ENCODE results near the gene PLXNA2.

PLXNA2 gene

DNA sequence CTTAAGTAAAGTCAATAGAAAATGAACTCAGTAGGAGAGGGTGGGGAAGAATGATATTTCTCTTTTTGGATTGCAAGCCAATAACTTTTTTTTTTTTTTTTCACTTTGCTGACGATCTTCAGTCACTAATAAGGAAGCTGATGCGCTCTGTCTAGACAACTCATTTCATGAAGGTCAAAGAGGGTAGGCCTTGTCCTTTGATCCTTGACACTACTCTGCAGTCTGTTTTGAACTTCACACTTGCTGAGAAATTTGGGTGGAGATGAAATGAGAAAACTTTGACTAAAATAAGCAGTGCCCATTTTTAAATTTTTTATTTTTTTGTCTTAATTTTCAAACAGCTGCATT, 20.9 kb upstream of the PLXNA2 start:
- DNase-seq (ENCODE audit: low read depth in 2 of 2) = no peak

DNA sequence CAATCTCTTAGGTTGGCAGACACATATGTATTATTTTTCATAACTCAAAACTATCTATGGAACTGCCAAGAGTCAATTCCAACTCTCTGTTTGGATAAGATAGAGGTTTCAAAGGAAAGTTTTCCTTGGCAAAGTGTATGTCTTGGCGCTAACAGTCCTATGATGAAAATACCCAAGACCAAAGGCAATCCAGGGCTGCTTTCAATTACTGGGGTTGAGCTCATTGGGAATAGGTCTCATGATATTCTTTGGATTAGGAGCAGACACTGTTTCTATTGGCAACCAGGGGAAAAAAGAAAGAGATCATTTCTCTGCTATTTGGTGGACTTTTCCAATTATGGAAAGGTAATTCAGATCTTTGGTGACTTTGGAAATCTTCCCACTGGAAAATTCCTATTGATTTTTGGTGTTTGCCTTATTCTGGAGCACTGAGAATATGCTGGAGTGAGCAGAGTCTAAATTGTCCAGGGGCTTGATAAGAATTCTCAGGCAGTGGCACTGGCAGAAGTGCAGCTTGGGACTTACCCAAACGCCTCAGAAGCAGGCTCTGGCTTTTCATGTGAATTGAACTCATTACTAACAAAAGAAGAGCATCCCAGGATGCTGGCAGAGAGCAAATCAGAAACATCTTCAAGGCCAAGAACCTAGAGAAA, 20.4 kb upstream of the PLXNA2 start:
- DNase-seq (ENCODE audit: low read depth in 2 of 2) = no peak

DNA sequence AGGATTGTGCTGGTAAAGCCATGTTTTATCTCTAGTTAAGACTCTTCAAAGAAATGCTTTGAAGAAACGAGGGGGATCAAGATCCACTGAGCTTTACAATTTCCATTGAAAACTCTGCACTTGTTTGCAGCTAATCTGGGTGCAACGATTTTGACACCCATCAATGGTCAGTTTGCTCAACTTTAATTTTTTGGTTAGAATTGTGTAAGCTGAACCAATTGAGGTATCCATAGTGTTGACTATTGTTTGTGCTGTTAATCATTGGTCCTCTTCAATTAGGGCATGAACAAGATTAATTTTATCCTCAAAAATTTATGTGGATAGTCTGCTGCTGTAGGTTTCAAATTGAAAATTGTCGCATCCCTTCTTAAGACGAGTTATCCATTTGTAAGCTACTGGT, 17.7 kb upstream of the PLXNA2 start:
- no peak for DNase-seq (ENCODE audit: low read depth in 2 of 2)

DNA sequence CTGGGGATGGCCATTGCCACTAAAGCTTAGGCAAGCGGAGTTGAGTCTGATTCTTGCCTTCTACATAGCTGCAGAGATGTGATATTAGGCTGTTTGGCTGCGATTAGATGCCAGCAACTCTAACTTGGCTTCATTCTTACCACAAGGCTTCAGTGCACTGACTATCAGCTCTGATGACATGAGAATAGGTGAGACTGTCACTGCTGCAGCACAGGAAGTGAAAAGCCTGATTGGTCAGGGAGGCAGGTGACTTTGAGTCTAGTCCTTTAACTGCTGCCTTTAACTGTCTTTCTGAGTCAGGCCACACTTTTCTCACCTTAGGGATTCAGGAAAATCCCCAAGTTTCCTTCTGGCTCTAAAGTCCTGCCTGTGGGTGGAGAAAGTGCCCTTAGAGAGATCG, 14.1 kb upstream of the PLXNA2 start:
- no peak for DNase-seq (ENCODE audit: low read depth in 2 of 2)

DNA sequence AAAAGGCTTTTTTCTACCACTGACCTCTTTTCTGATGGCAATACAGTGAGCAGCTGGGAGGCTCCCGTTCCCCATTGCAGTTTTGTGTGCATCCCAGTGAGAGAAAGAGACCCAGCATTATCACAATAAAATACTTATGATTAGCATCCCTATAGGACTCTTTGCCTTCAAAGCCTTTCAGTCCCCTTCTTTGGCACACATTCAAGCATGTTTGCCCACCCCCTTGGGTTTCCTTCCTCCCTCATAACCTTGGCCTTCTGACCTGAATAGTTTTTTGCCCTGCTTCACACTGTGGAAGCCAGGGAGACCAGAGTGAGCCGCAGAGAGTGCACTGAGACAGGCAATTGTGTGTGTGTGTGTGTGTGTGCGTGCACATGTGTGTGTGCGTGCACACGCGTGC, 13.2 kb upstream of the PLXNA2 start:
- DNase-seq (ENCODE audit: low read depth in 2 of 2) = no peak

DNA sequence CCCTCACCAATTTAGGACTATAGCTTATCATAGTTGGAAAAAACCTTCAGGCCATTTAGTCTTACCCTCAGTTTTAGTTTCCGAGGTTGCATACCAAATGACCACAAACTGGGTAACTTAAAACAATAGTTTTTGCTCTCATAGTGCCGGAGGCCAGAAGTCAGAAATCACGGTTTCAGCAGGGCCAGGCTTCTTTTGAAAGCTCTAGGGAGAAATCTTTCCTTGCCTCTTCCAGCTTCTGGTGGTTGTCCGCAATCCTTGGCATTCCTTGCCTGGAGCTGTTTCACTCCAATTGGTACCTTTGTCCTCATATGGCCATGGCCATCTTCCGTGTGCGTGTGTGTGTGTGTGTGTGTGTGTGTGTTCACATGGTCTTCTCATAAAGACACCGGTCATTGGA, 12.4 kb upstream of the PLXNA2 start:
- no peak for DNase-seq (ENCODE audit: low read depth in 2 of 2)

DNA sequence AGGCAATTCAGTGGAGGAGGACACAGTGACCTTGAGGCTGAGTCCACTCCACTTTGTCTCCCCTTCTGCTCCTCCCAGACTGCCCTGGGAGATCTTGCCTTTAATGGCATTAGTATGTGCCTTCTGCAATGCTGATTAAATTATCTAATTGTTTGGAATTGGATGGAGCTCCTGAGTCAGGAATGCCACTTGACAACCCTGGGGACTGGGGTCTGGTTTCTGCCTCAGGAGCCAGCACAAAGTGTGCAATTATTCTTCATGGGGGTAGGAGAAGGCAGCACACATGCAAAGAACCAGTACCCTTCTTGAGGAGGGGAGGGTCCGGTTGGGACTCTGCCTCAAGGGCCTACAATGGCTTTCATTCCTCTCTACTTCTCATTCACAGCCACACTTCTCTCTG, 11.9 kb upstream of the PLXNA2 start:
- DNase-seq (ENCODE audit: low read depth in 2 of 2) = no peak

DNA sequence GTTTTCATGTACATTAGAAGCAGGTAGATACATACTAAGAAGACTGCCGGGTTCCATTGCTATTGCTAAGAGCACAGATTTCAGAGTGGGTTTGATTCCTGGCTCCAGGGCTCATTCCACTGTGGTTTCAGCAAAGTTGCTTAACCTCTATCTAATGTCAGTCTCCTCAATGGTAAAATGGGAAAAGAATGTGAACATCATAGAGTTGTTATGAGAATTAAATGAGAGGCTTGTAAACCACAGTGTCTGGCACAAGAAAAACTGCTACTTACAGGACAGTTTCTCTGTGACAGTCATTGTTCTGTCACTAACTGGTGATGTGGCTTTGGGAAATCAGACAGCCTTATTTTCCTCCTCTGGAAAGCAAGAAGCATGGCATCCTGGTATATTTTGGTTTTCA, 10.7 kb upstream of the PLXNA2 start:
- DNase-seq (ENCODE audit: low read depth in 2 of 2) = no peak

DNA sequence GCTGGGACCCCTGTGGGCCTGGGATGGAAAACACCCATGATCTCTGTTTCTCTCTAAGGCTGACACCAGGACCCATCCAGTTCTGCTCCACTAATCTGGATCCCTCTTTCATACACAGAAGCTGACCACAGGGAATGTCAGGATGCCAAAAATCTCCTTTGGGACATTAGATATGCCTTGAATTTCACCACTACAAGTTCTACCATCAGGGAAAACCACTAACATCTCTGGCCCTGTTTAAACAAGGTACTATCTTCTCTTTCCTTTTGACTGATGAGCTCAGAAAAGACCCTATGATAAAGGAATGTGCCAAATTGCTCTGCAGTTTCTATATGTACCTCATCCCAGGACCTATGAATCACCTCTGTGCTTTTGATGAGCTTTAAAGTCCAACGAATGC, 10.2 kb upstream of the PLXNA2 start:
- DNase-seq (ENCODE audit: low read depth in 2 of 2) = no peak

DNA sequence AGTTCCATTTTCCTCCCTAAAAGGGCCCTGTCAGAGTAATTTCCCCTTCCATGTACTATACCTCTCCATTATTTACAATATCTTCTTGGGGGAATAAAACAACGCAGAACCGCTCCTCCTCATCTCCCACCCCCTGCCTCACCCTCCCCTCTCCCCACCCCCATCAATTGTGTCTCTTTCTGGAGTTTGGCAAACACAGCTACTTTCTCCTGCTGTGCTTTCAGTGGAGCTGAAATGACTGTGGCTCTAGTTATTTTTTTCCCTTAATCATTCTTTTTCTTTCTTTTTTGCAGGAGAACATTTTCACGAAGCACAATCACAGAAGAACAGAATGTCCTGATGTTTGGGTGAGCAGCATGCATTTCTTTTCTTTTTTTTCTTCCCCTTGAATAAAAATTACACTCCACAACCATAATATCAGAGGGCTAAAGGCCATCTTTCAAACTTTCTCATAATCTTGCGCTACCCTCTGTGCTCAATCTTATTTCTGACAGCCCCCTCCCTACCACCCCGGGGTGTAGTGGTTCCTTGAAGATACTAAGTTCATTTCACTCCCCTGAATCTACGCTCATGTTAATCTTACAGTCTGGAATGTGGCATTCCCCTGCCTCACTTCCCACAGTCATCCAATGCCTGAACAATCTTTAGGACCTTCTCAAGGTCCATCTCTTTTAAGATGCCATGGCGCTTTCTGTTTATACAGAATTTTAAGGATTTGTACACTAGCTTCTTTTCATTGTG, 8.8 kb upstream of the PLXNA2 start:
- DNase-seq (ENCODE audit: low read depth in 2 of 2) = no peak

DNA sequence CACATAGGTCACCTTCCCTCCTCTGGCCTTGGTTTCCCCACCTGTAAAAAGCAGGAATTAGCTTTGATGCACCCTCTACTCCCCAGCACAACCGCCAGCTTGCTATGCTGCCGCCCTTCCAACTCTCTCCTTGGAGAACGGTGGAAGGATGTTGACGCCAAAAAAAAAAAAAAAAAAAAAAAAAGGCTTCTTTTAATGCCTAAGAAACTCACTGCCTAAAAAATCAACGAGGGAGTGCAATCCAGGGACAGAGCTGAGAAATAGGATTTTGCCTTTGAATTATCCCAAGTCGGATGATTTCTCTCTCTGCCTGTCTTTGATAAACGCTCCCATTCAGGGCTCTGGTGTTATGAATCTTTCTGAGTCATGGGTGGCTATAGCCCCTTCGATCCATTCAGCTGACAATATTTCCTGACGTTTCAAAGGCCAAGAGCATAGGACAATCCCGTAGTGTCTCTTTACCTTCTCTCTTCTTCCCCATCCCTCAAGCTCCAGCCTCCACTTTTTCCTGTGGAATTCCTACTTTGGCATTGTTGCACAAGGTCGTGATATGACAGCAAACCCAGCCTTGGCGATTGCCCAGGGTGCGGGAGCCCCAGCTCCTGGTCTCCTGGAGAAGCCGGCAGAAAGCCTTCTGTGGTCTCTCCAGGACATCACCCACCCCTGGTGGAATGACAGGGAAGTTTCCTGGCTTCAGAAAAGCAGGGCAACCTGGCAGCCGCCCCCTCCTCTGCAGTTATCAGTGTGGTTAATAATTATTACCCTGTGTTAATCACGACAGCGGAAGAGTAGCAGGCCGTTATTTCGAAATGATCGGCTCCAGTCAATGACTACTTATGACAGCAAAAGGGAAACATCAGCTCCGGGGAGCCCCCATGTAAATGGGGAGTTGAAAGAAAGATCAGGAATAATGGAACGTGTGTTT, 8.0 kb upstream of the PLXNA2 start:
- no peak for DNase-seq (ENCODE audit: low read depth in 2 of 2)

DNA sequence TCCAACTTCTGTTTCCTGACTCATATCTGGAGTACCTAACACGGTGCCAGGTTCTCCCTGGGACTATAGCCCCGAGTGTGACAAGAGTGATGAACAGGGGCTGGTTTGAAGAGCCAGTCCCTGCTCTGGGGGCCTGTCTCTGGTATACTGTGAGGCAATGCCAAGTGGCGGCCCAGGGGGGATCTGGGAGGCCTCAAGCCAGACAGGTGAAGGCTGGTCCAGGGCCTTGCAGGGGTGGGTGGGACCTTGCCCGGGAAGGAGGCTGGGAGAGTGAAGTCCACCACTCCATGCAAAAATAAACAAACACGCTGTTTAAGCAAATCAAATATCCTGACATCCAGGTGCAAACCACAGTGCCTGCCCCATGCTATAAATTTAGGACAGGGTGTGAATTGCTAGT, 6.8 kb upstream of the PLXNA2 start:
- no peak for DNase-seq (ENCODE audit: low read depth in 2 of 2)

DNA sequence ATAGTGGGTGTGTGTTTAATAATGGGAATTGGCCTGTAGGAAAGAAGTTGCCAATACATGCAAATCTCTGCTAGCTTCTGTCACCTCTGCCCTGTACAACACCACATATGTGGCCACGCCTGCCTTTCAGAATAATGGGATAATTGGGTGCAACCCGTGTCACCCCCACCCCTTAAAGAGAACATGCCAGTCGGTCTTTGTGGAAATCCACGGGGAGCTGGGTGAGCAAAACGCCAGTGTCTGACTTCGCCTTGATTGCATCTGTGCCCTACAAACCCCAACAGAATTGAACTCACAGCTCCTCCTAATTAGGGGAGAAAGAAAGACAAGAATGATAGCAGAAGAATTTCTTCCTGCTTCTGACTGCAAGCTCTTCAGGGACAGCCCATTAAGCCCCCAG, 6.4 kb upstream of the PLXNA2 start:
- DNase-seq (ENCODE audit: low read depth in 2 of 2) = no peak

DNA sequence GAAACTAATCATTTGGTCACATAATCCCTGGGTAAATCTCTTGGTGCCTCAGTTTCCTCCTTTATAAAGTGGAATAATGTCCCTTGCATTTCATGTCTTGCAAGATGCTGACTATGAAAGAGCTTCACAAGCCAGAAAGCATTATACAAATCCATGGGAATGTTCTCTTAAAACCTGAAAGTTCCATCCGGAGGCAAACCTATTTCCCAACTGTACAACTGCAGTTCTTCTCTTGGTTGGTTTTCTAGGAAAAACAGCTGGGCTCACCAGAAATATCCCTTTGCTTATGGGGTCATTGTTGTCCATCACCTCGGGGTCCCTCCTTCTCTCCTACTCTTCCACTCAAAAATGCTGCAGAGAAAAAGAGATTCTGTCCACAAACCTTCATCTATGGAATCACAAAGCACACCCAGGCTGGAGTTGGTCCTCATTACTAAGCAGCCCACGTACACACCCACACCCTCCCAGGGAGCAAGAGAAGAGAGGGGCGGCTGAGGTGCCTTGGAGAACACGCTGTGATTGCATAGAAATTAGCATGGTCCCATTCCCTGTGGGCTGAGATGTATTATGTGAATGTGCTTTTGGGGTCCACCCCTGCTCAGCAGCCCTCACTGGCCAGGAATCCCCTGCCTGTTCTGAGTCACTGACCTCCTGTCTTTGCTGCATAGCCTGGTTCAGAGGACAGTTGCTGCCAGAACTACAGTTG, 5.0 kb upstream of the PLXNA2 start:
- no peak for DNase-seq (ENCODE audit: low read depth in 2 of 2)

DNA sequence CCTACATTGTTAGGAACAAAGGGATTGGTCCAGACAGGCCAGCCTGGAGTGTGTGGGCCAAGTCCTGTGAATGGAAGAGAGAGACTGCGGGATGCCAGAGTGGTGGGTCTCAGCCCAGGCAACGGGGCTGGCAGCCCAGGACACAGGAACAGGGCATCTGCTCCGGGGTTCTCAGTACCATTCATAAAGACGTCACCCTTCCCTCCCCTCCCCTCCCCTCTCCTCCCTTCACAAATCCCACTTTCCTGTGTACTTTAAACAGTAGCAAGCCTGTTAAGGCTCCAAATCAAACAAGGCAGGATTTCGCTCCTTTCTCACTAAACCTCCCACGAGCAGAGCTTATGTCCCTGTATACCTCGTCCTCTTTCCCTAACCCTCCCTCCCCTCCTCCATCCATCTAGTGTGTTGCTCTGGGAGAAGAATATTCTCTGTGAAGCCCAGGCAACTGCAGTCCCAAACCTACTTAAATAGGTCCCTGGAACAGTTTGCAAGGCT, 4.2 kb upstream of the PLXNA2 start:
- DNase-seq (ENCODE audit: low read depth in 2 of 2) = no peak

DNA sequence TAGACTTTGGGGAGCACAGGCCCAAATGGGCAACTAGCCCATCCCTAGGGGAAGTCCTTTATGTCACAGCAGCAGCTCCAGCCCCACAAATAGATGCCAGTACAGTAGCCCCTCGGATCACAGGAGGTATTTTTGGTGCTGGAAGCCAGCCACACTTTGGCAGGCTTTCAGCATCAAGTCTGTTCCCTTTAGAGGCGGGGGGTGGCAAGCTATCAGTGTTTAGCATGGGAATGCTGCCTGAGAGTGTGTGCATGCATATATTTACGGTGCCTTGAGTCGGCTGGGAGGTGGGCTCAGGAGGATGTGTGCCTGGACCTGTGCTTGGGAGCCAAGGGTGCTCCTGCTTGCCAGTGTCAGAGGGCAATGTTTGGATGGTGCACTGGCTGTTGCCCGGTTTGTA, 3.5 kb upstream of the PLXNA2 start:
- no peak for DNase-seq (ENCODE audit: low read depth in 2 of 2)

DNA sequence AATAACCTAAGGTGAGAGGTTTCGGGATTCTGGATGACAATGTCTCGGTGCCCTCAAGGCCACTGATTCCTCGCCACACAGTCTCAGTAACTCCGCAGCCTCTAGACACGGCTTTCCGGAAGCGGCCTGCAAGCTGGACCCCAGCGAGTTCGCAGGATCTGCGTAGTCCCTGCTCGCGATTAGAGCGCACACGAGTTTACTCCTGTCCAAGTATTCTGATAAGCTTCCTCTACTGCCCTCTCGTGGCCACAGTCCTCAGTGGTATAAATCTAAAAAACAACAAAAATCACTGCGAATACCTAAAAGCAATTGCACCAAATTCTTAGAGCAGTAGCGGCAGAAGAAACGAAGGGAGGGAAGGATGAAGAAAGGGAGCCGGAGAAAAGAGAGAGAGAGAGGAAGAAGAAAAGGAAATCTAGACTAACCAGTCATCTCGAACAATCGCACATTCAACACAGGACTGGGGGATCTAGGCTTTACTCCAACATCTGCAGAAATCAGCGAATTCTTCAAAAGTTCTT, 1.1 kb upstream of the PLXNA2 start:
- peak; percentile 39 to 59 for DNase-seq (ENCODE audit: low read depth in 2 of 2)

DNA sequence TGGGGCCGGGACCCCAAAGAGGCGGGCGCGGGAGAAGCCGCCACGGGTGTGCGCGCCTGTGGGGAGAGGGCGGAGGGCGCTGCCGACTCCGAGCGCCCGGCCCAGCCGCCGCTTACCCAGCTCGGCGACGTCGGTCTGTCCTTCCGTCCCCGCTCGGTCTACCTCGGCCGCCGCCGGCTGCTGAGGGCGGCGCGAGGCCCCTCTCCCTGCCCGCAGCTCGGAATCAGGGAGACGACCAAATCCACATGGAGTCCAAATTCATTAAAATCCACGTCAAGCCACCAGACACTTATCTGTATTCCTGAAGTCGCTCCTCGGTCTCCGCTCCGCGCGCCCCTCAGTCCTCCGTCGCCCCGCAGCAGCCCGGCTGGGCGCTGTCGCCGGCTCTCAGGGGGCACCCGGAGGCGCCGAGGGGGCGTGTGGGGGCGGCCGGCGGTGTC, 637 bp downstream of the PLXNA2 start:
- no peak for DNase-seq (ENCODE audit: low read depth in 2 of 2)

DNA sequence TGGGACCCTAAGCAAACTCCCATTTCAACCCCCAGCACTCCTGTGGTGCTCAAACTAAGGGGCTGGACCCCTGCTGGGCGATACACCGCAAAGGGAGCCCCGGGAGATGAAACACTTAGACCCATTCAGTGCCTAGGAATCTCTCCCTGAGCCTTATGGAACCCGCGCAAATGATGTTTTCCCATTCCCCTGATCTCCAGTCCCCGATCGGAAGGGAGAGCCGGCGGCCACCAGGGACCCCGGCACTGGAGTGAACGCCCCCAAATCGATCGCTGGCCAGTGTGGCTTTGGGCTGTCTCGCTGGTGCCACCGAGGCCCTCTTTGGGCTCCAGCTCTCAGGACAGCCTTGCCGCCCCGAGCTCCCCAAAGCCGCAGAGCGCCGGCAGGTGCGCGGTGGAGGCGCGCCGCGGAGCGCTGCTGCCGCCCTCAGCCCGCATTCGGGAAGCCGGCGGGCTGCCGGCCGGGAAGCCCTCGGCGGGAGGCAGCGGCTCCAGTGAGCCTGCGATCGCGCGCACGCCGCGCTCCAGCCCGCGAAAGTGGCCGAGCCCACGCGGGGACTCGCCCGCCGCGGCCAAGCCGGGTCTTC, 1.1 kb downstream of the PLXNA2 start:
- no peak for DNase-seq (ENCODE audit: low read depth in 2 of 2)

DNA sequence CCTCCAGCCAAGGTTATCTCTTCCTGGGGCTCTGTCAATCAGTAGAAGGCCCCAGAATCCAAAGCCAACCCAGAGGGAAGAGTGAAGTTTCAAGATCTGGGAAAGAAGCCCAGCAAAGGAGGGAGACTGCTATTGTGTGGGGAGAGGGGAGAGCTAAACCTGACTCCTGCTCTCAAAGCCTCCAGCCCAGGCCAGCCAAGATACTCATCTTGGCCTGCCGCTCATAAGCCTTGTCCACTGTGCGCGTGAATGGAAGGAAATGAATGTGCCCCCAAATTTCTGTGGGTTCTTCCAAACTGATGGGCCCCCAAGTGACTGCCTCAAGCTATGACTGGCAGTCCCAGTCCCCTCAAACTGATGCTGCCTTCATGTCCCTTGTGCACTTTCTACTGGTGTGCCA, 2.0 kb downstream of the PLXNA2 start:
- DNase-seq (ENCODE audit: low read depth in 2 of 2) = no peak

DNA sequence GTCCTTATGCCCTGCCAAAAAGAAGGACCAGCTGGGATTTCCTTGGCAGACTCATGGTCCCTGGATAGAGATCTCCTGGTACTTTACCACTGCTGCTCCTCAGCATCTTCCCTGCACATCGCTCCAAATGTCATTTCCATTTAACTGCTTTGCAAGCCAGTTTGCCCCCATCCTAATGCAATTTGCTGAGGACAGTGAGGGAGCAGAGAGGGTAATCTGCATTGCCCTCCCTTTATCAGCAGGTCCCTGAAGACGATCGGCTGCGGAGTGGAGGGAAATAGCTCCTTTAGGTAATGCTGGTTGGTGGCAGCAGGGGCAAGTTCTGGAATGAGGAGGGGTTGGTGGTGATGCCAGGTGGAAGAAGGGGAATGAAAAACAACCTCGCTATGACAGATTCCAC, 2.7 kb downstream of the PLXNA2 start:
- DNase-seq (ENCODE audit: low read depth in 2 of 2) = no peak

Measured in stimulated activated CD4-positive, alpha-beta T cell treated with anti-CD3 and anti-CD28 coated beads, Interleukin-1b, Interleukin-23, amount 100 ng/mL, for 1 hour (primary cell).